ENCODE measurements around the gene CDC26. TPM values are rescaled to one million over a fixed set of nuclear protein-coding genes. Genes with fewer than 3 reads are reported as not detected.
"Not testable (repeated sequence)": the region's sequence is repeated elsewhere in the genome, so short reads cannot be mapped to it uniquely, and the experiment has no call there.

Gene CDC26
- total and polyA plus RNA-seq, 4 donors, result 23.1 to 134 (median 32.9) TPM

GRCh38 chr9:113241161-113241560 lies 34.2 kb downstream of the CDC26 start:
- no peaks in the 10 kb centered on the region for H3K9me3 ChIP-seq (ENCODE audit: control insufficient read depth, low read length)
- H3K27me3 ChIP-seq (ENCODE audit: control insufficient read depth in 1 of 2, insufficient read depth in 2 of 2, low read length in 1 of 2), result no peaks in the 10 kb centered on the region
- no peak overlapping the region for H3K27ac ChIP-seq (ENCODE audit: low read depth in 1 of 2, low read length in 2 of 2)
- no peaks in the 10 kb centered on the region for H3K36me3 ChIP-seq (ENCODE audit: control insufficient read depth in 1 of 2, insufficient read depth in 2 of 2, low read length in 1 of 2)
- DNase-seq, result no peak
- no peak for ATAC-seq (ENCODE audit: low FRiP score)
- intact Hi-C loops (cut with DNase I), result no loop called here
- WGBS, 2 donors, result 90 to 97% methylated on average over 2 of the region's 2 CpGs
- H3K4me1 ChIP-seq (ENCODE audit: control insufficient read depth in 1 of 2, insufficient read depth in 2 of 2, low read length in 2 of 2), result no peaks in the 10 kb centered on the region
- H3K4me3 ChIP-seq (ENCODE audit: low read length in 2 of 2), result no peak overlapping the region

- no peaks in the 10 kb centered on the region for H3K9me3 ChIP-seq (ENCODE audit: control insufficient read depth, low read length)
- intact Hi-C loops (cut with DNase I), result no loop called here
- no peak overlapping the region for H3K4me3 ChIP-seq (ENCODE audit: low read length in 2 of 2)
- no peaks in the 10 kb centered on the region for H3K36me3 ChIP-seq (ENCODE audit: control insufficient read depth in 1 of 2, insufficient read depth in 2 of 2, low read length in 1 of 2)
- H3K27ac ChIP-seq (ENCODE audit: low read depth in 1 of 2, low read length in 2 of 2), result no peak overlapping the region
- H3K4me1 ChIP-seq (ENCODE audit: control insufficient read depth in 1 of 2, insufficient read depth in 2 of 2, low read length in 2 of 2), result no peaks in the 10 kb centered on the region
- 5 to 9% methylated on average over 4 of the region's 4 CpGs for WGBS, 2 donors
- DNase-seq (no peak), ATAC-seq (ENCODE audit: low FRiP score) (no peak)
- H3K27me3 ChIP-seq (ENCODE audit: control insufficient read depth in 1 of 2, insufficient read depth in 2 of 2, low read length in 1 of 2), result no peaks in the 10 kb centered on the region
These were observed 36.5 kb downstream of the CDC26 start for GRCh38 chr9:113238859-113239232.

- intact Hi-C loops (cut with DNase I), result no loop called here
- Histone ChIP-seq H3K36me3 (ENCODE audit: control insufficient read depth in 1 of 2, insufficient read depth in 2 of 2, low read length in 1 of 2) (no peaks in the 10 kb centered on the region), H3K4me1 (ENCODE audit: control insufficient read depth in 1 of 2, insufficient read depth in 2 of 2, low read length in 2 of 2) (no peaks in the 10 kb centered on the region), H3K4me3 (ENCODE audit: low read length in 2 of 2) (no peak overlapping the region), H3K27ac (ENCODE audit: low read depth in 1 of 2, low read length in 2 of 2) (no peak overlapping the region), H3K27me3 (ENCODE audit: control insufficient read depth in 1 of 2, insufficient read depth in 2 of 2, low read length in 1 of 2) (no peaks in the 10 kb centered on the region), H3K9me3 (ENCODE audit: control insufficient read depth, low read length) (no peaks in the 10 kb centered on the region)
- no peak for DNase-seq
- WGBS, 2 donors, result 79 to 81% methylated on average over 10 of the region's 10 CpGs
- ATAC-seq (ENCODE audit: low FRiP score), result no peak
These were observed 37.0 kb downstream of the CDC26 start for GRCh38 chr9:113238202-113238858.

DNA sequence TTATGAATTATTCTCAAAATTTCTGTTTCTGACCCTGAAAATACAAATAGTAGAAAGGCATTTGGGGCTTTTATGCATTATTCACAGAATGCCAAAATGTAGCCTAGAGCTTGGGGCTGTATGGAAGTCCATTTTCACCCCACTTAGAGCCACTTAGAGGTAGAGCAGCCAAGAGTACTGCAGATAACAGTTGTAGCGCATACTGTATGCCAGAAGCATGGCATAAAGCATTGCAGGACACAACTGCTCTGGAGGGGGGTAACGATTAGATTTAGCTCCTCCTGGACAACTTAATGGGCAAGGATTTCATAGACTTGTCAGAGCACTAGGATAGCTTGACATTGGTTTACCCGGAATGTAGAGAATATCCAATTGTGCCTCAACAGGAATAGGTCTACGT lies 38.3 kb downstream of the CDC26 start:
- Histone ChIP-seq H3K27me3 (ENCODE audit: control insufficient read depth in 1 of 2, insufficient read depth in 2 of 2, low read length in 1 of 2) (no peaks in the 10 kb centered on the region), H3K36me3 (ENCODE audit: control insufficient read depth in 1 of 2, insufficient read depth in 2 of 2, low read length in 1 of 2) (no peaks in the 10 kb centered on the region), H3K27ac (ENCODE audit: low read depth in 1 of 2, low read length in 2 of 2) (no peak overlapping the region), H3K4me1 (ENCODE audit: control insufficient read depth in 1 of 2, insufficient read depth in 2 of 2, low read length in 2 of 2) (no peaks in the 10 kb centered on the region), H3K9me3 (ENCODE audit: control insufficient read depth, low read length) (no peaks in the 10 kb centered on the region), H3K4me3 (ENCODE audit: low read length in 2 of 2) (no peak overlapping the region)
- DNase-seq, result no peak
- 89 to 91% methylated on average over 4 of the region's 4 CpGs for WGBS, 2 donors
- intact Hi-C loops (cut with DNase I), result no loop called here
- no peak for ATAC-seq (ENCODE audit: low FRiP score)

DNA sequence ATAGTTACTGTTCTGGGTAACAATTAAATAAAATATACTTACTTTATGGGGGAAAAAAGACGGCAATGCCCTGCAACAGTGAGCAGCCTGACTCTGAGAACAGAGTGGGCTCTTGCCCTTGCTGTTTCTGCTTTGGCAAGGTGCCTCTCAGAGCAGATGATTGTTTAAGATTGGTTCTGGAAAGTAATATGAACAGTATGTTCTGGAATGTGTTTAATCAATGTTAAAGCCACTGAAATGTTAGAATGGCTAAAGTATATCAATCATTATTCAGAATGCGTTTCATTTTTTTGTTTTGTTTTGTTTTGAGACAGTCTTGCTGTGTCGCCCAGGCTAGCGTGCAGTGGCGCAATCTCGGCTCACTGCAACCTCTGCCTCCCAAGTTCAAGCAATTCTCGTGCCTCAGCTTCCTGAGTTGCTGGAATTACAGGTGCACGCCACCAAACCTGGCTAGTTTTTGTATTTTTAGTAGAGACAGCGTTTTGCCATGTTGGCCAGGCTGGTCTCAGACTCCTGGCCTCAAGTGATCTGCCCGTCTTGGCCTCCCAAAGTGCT lies 39.6 kb downstream of the CDC26 start:
- ATAC-seq (ENCODE audit: low FRiP score); H3K4me1 ChIP-seq (ENCODE audit: control insufficient read depth in 1 of 2, insufficient read depth in 2 of 2, low read length in 2 of 2); intact Hi-C loops (cut with DNase I); H3K9me3 ChIP-seq (ENCODE audit: control insufficient read depth, low read length); H3K27me3 ChIP-seq (ENCODE audit: control insufficient read depth in 1 of 2, insufficient read depth in 2 of 2, low read length in 1 of 2); H3K36me3 ChIP-seq (ENCODE audit: control insufficient read depth in 1 of 2, insufficient read depth in 2 of 2, low read length in 1 of 2); DNase-seq; H3K4me3 ChIP-seq (ENCODE audit: low read length in 2 of 2); H3K27ac ChIP-seq (ENCODE audit: low read depth in 1 of 2, low read length in 2 of 2): not testable (repeated sequence)
- 85 to 92% methylated on average over 10 of the region's 10 CpGs for WGBS, 2 donors

DNA sequence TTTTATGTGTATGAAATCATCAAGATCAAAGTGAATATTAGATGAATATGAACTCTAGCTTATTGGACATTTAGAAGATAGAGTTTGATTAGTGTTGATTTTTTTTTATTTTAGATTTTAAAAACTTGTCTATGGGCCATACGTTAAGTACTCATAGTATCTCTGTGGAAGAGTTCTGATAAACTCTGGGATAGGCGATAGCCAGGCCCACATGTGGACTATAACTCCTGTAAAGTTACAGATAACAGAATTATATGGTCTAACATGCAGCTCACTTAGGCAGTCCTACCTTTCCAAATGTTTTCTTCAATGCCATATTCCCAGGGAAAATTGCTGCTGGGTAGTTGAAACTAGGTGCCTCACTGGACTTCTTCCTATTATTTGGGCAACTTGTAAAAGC lies 43.7 kb downstream of the CDC26 start:
- Histone ChIP-seq H3K27ac (ENCODE audit: low read depth in 1 of 2, low read length in 2 of 2) (no peak overlapping the region), H3K4me3 (ENCODE audit: low read length in 2 of 2) (no peak overlapping the region), H3K4me1 (ENCODE audit: control insufficient read depth in 1 of 2, insufficient read depth in 2 of 2, low read length in 2 of 2) (no peaks in the 10 kb centered on the region), H3K36me3 (ENCODE audit: control insufficient read depth in 1 of 2, insufficient read depth in 2 of 2, low read length in 1 of 2) (no peaks in the 10 kb centered on the region), H3K27me3 (ENCODE audit: control insufficient read depth in 1 of 2, insufficient read depth in 2 of 2, low read length in 1 of 2) (no peaks in the 10 kb centered on the region), H3K9me3 (ENCODE audit: control insufficient read depth, low read length) (no peaks in the 10 kb centered on the region)
- WGBS, 2 donors, result 97 to 99% methylated on average over 2 of the region's 2 CpGs
- ATAC-seq (ENCODE audit: low FRiP score) (no peak), DNase-seq (no peak)
- intact Hi-C loops (cut with DNase I), result no loop called here

DNA sequence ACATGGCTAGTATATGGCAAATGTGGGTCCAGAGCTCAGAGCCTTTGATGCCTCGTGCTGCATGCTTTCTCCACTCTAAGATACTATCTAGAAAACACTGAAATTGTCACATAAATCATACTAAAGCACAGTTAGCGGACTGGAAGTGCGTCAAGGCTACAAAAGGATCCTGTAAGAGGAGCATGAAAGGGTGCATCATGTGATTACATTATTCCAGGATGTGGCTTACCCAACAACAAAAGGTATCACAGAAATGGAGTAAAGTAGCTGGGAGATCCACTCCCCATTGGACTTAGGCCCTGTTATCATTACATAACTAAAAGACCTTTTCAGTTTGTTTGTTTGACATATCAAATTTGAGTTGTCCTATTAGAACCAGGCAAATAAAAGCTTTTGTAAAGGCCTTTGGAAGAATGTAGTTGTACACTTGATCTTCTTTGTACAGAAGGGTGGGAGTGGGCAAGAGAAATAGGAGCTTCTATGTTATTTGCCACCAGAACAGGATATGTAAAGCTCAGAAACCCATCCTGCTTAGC lies 47.2 kb downstream of the CDC26 start:
- no peak for ATAC-seq (ENCODE audit: low FRiP score)
- DNase-seq, result no peak
- WGBS, 2 donors, result 73 to 74% methylated on average over 3 of the region's 3 CpGs
- no peak overlapping the region for H3K4me3 ChIP-seq (ENCODE audit: low read length in 2 of 2)
- H3K27ac ChIP-seq (ENCODE audit: low read depth in 1 of 2, low read length in 2 of 2), result no peak overlapping the region
- no peaks in the 10 kb centered on the region for H3K36me3 ChIP-seq (ENCODE audit: control insufficient read depth in 1 of 2, insufficient read depth in 2 of 2, low read length in 1 of 2)
- no peaks in the 10 kb centered on the region for H3K9me3 ChIP-seq (ENCODE audit: control insufficient read depth, low read length)
- intact Hi-C loops (cut with DNase I), result no loop called here
- H3K27me3 ChIP-seq (ENCODE audit: control insufficient read depth in 1 of 2, insufficient read depth in 2 of 2, low read length in 1 of 2), result no peaks in the 10 kb centered on the region
- no peaks in the 10 kb centered on the region for H3K4me1 ChIP-seq (ENCODE audit: control insufficient read depth in 1 of 2, insufficient read depth in 2 of 2, low read length in 2 of 2)

DNA sequence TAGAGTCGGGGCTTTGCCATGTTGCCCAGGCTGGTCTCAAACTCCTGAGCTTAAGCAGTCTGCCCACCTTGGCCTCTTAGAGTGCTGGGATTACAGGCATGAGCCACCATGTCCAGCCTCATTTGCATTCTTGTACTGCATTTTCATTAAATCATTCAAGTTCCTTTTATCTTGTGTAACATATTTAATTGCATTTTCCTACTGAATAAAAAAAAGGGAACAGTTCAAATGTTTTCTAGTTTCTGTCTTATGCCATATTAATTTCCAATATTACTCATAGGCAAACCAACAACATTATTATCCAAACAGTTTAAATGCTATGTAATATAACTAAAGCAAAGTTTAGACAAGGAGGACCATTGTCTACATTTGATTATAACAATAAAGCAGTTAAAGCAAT lies 47.9 kb downstream of the CDC26 start:
- Histone ChIP-seq H3K36me3 (ENCODE audit: control insufficient read depth in 1 of 2, insufficient read depth in 2 of 2, low read length in 1 of 2) (no peaks in the 10 kb centered on the region), H3K4me3 (ENCODE audit: low read length in 2 of 2) (no peak overlapping the region), H3K9me3 (ENCODE audit: control insufficient read depth, low read length) (no peaks in the 10 kb centered on the region), H3K27me3 (ENCODE audit: control insufficient read depth in 1 of 2, insufficient read depth in 2 of 2, low read length in 1 of 2) (no peaks in the 10 kb centered on the region), H3K4me1 (ENCODE audit: control insufficient read depth in 1 of 2, insufficient read depth in 2 of 2, low read length in 2 of 2) (peaks cover 0 to 2% of the 10 kb centered on the region in 2 donors), H3K27ac (ENCODE audit: low read depth in 1 of 2, low read length in 2 of 2) (no peak overlapping the region)
- ATAC-seq (ENCODE audit: low FRiP score) (no peak), DNase-seq (no peak)
- 50 to 88% methylated on average over 1 of the region's 1 CpG for WGBS, 2 donors
- intact Hi-C loops (cut with DNase I), result no loop called here

DNA sequence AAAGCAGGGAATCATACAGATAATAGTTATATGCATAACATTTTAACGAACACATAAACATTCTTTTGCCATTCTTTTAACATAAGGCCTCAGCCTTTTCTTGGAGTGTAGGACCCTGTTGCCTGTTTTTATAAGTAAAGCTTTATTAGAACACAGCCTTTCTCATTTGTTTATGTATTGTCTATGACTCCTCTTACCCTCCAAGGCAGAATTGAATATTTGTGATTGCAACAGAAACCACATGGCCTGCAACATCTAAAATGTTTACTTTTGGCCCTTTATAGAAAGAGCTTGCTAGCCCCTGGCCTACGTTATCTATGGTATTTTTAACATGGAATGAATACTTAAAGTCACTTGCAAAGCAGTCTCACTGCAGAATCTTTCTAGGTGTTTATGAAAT lies 51.4 kb downstream of the CDC26 start:
- Histone ChIP-seq H3K27me3 (ENCODE audit: control insufficient read depth in 1 of 2, insufficient read depth in 2 of 2, low read length in 1 of 2) (no peaks in the 10 kb centered on the region), H3K27ac (ENCODE audit: low read depth in 1 of 2, low read length in 2 of 2) (no peak overlapping the region), H3K4me3 (ENCODE audit: low read length in 2 of 2) (no peak overlapping the region), H3K4me1 (ENCODE audit: control insufficient read depth in 1 of 2, insufficient read depth in 2 of 2, low read length in 2 of 2) (peaks cover 0 to 13% of the 10 kb centered on the region in 2 donors), H3K9me3 (ENCODE audit: control insufficient read depth, low read length) (no peaks in the 10 kb centered on the region), H3K36me3 (ENCODE audit: control insufficient read depth in 1 of 2, insufficient read depth in 2 of 2, low read length in 1 of 2) (no peaks in the 10 kb centered on the region)
- DNase-seq (no peak), ATAC-seq (ENCODE audit: low FRiP score) (no peak)
- WGBS, 2 donors, result 90 to 93% methylated on average over 2 of the region's 2 CpGs
- intact Hi-C loops (cut with DNase I), result no loop called here

Data from aorta (tissue), 5 donors.